Mesenchymal stem cell (in vitro differentiated cells and primary cell): Measurements from ENCODE around the gene MTHFD1L.
A peak's percentile ranks its signal among the peaks of the same experiment; 100 is the strongest.

Experiments
- DNase-seq: peaks from one replicate; pipeline ENCODE4 v3.0.0-alpha.2; 2013
- H2AFZ ChIP-seq: one replicate; pipeline ENCODE4 v1.6.1; 2013; ENCODE audit warnings: low read depth, mild to moderate bottlenecking, control low read depth, inconsistent platforms, low read length, moderate library complexity
- H2AK5ac ChIP-seq: 2 replicates; pipeline ENCODE4 v1.6.1; 2013; ENCODE audit warnings: low read length, moderate library complexity, mild to moderate bottlenecking, inconsistent platforms; ENCODE audit not compliant: severe bottlenecking
- H2BK120ac ChIP-seq: one replicate; pipeline ENCODE4 v1.6.1; 2013; ENCODE audit warnings: low read depth, mild to moderate bottlenecking, inconsistent platforms, low read length, moderate library complexity
- H2BK12ac ChIP-seq, 2 experiments: one replicate each; pipeline ENCODE4 v1.6.1; 2013; ENCODE audit warnings: inconsistent platforms in 2 of 2, low read length in 2 of 2, mild to moderate bottlenecking in 2 of 2, moderate library complexity in 2 of 2, control low read depth in 1 of 2
- H2BK15ac ChIP-seq: one replicate; pipeline ENCODE4 v1.6.1; 2013; ENCODE audit warnings: mild to moderate bottlenecking, low read depth, inconsistent platforms; ENCODE audit not compliant: poor library complexity, severe bottlenecking
- H2BK5ac ChIP-seq: 2 replicates; pipeline ENCODE4 v1.6.1; 2013; ENCODE audit warnings: low read depth, mild to moderate bottlenecking, low read length, control low read depth, inconsistent platforms; ENCODE audit not compliant: poor library complexity, severe bottlenecking
- H3K14ac ChIP-seq, 2 experiments: one replicate each; pipeline ENCODE4 v1.6.1; 2013; ENCODE audit warnings: inconsistent platforms in 2 of 2, low read length in 2 of 2, control low read depth in 1 of 2, mild to moderate bottlenecking in 1 of 2, moderate library complexity in 1 of 2
- H3K18ac ChIP-seq, 2 experiments: one replicate each; pipeline ENCODE4 v1.6.1; 2013; ENCODE audit warnings: inconsistent platforms in 2 of 2, low read length in 2 of 2, control low read depth in 1 of 2, low read depth in 1 of 2, mild to moderate bottlenecking in 1 of 2
- H3K23ac ChIP-seq, 2 experiments: one replicate each; pipeline ENCODE4 v1.6.1; 2013; ENCODE audit warnings: inconsistent platforms in 2 of 2, low read length in 2 of 2, mild to moderate bottlenecking in 2 of 2, moderate library complexity in 2 of 2, control low read depth in 1 of 2
- H3K27ac ChIP-seq: 2 replicates; pipeline ENCODE4 v1.5.1; 2013; ENCODE audit warnings: mild to moderate bottlenecking, moderate library complexity, low read length, control low read depth, inconsistent platforms; ENCODE audit not compliant: poor library complexity, severe bottlenecking
- H3K27me3 ChIP-seq, 2 experiments: 2 replicates each; pipeline versions ENCODE4 v1.6.1 to v1.7.0; 2013; ENCODE audit warnings: low read length in 2 of 2, mild to moderate bottlenecking in 2 of 2, moderate library complexity in 2 of 2, control low read depth in 1 of 2, inconsistent platforms in 1 of 2; ENCODE audit not compliant: control insufficient read depth in 1 of 2, insufficient read depth in 1 of 2
- H3K36me3 ChIP-seq, 2 experiments: 2 replicates each; pipeline versions ENCODE4 v1.6.1 to v1.7.0; 2013; ENCODE audit warnings: low read length in 2 of 2, control low read depth in 1 of 2, inconsistent platforms in 1 of 2, low read depth in 1 of 2, mild to moderate bottlenecking in 1 of 2; ENCODE audit not compliant: insufficient read depth in 2 of 2, control insufficient read depth in 1 of 2
- H3K4ac ChIP-seq, 2 experiments: one replicate each; pipeline ENCODE4 v1.6.1; 2013; ENCODE audit warnings: inconsistent platforms in 2 of 2, low read length in 2 of 2, mild to moderate bottlenecking in 2 of 2, moderate library complexity in 2 of 2, control low read depth in 1 of 2, low read depth in 1 of 2
- H3K4me1 ChIP-seq: 2 replicates; pipeline ENCODE4 v1.6.1; 2013; ENCODE audit warnings: low read depth, low read length, control low read depth; ENCODE audit not compliant: control insufficient read depth, insufficient read depth
- H3K4me2 ChIP-seq: 2 replicates; pipeline ENCODE4 v1.6.1; 2013; ENCODE audit warnings: low read length, mild to moderate bottlenecking, inconsistent platforms; ENCODE audit not compliant: poor library complexity, severe bottlenecking
- H3K4me3 ChIP-seq, 2 experiments: 2 replicates each; pipeline versions ENCODE4 v1.5.1 to v1.7.0; 2013; ENCODE audit warnings: low read length in 2 of 2, mild to moderate bottlenecking in 2 of 2, control low read depth in 1 of 2, low read depth in 1 of 2; ENCODE audit not compliant: insufficient read depth in 1 of 2
- H3K79me1 ChIP-seq: replicated peaks from 2 replicates; pipeline ENCODE4 v1.6.1; 2013; ENCODE audit warnings: mild to moderate bottlenecking, control low read depth, low read length, inconsistent platforms; ENCODE audit not compliant: poor library complexity, severe bottlenecking
- H3K9ac ChIP-seq: 2 replicates; pipeline ENCODE4 v1.7.0; 2013; ENCODE audit warnings: mild to moderate bottlenecking, low read length, moderate library complexity
- H3K9me3 ChIP-seq: 2 replicates; pipeline ENCODE4 v1.7.0; 2013; ENCODE audit warnings: mild to moderate bottlenecking, low read length; ENCODE audit not compliant: control insufficient read depth
- H4K8ac ChIP-seq: one replicate; pipeline ENCODE4 v1.6.1; 2013; ENCODE audit warnings: inconsistent platforms, mild to moderate bottlenecking, low read length, moderate library complexity
- H4K91ac ChIP-seq: one replicate; pipeline ENCODE4 v1.6.1; 2013; ENCODE audit warnings: mild to moderate bottlenecking, low read length, inconsistent platforms
- WGBS: methylation state at CpG from one replicate; pipeline ENCODE4 v1.1.7; 2013; ENCODE audit warnings: mixed read lengths; 5-methylcytosine and 5-hydroxymethylcytosine counted together

Gene MTHFD1L

DNA sequence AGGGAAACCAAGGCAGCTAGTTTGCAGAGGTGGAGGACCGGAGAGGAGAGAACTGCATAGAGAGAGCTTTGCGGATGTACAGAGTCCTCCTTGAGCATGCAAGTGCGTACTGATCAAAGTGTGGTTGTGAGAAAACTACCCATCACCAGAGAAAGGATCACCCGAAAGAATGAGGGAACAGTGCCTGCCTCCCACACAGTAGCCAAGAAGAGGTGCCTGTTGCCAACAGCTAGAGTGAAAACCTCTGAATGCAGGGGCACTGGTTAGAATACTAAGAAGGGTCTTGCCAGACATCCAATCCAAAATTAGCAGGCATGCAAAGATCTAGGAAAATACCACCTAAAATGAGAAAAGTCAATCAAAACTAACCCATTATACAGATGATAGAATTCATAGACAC, 207.6 kb downstream of the MTHFD1L start:
- WGBS: 90% methylated on average over 4 of the region's 4 CpGs
- no peaks in the 10 kb centered on the region for H3K27me3 ChIP-seq
- H4K8ac ChIP-seq: no peak overlapping the region
- H3K4ac ChIP-seq: no peak overlapping the region
- no peak overlapping the region for H2AFZ ChIP-seq
- no peak overlapping the region for H3K4me2 ChIP-seq
- no peak overlapping the region for H3K23ac ChIP-seq
- no peak overlapping the region for H2BK15ac ChIP-seq
- H3K4me1 ChIP-seq: peaks cover 8% of the 10 kb centered on the region
- H3K14ac ChIP-seq: peak overlapping the region in 1 of 2 experiments; percentile 41
- H3K79me1 ChIP-seq: peaks cover 11% of the 10 kb centered on the region
- H2BK12ac ChIP-seq: peak overlapping the region in 1 of 2 experiments; percentile 98
- H3K9me3 ChIP-seq: no peaks in the 10 kb centered on the region
- H3K4me3 ChIP-seq: no peak overlapping the region
- H4K91ac ChIP-seq: no peak overlapping the region
- H3K27ac ChIP-seq: no peak overlapping the region
- peak overlapping the region; percentile 42 for H2AK5ac ChIP-seq
- peaks cover 0 to 2% of the 10 kb centered on the region in 2 experiments for H3K36me3 ChIP-seq
- peak overlapping the region in 1 of 2 experiments; percentile 11 for H3K18ac ChIP-seq
- no peak overlapping the region for H3K9ac ChIP-seq
- no peak overlapping the region for H2BK5ac ChIP-seq
- H2BK120ac ChIP-seq: no peak overlapping the region
- no peak for DNase-seq

DNA sequence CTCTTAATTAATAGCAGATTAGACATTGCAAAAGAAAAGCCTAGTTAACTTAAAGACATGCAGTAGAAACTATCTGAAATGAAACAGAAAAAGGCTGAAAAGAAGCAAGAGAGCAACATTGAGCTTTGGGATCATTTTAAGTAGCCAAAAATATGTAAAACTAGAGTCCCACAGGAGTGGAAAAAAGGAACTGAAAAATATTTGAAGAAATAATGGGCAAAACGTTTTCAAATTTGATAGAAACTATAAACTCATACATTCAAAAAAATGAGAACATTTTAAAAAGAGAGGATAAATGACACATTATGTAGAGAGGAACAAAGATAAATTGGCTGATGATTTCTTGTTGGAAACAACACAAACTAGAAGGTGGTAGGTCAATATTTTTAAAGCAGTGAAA, 208.2 kb downstream of the MTHFD1L start:
- WGBS: no CpG with 5 or more reads among the region's 1 CpG
- no peak overlapping the region for H4K91ac ChIP-seq

DNA sequence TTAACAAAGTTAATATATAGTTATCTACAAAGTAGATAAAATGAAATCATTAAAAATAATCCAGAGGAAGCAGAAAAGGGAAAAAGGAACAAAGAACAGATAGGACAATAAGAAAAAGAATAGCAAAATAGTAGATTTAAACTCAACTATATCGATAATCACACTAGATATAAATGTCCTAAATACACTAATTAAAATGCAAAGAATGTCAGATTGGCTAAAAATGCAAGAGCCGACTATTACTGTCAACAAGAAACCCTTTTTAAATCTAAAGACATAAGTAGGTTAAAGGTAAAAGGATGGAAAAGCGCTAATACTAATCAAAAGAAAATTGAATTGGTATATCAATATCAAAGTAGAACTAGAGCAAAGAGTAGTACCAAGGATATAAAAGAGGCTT, 209.5 kb downstream of the MTHFD1L start:
- Histone ChIP-seq H3K18ac (no peak overlapping the region), H3K4ac (no peak overlapping the region), H3K36me3 (peaks cover 0 to 15% of the 10 kb centered on the region in 2 experiments), H2BK12ac (no peak overlapping the region), H3K4me1 (peaks cover 2% of the 10 kb centered on the region), H4K8ac (no peak overlapping the region), H2BK120ac (no peak overlapping the region), H3K27me3 (no peaks in the 10 kb centered on the region), H2BK5ac (no peak overlapping the region), H4K91ac (no peak overlapping the region), H2AFZ (no peak overlapping the region), H3K79me1 (peaks cover 10% of the 10 kb centered on the region), H3K23ac (no peak overlapping the region), H3K9me3 (no peaks in the 10 kb centered on the region), H3K4me3 (no peak overlapping the region), H3K4me2 (no peak overlapping the region), H2BK15ac (no peak overlapping the region), H2AK5ac (no peak overlapping the region), H3K27ac (no peak overlapping the region), H3K14ac (no peak overlapping the region), H3K9ac (no peak overlapping the region)
- WGBS: no CpG with 5 or more reads among the region's 3 CpGs
- no peak for DNase-seq

More for the DNA sequence above, 208.2 kb downstream of the MTHFD1L start:
- Histone ChIP-seq H2BK5ac (no peak overlapping the region), H3K4me2 (no peak overlapping the region), H3K4me3 (no peak overlapping the region), H3K79me1 (peaks cover 11% of the 10 kb centered on the region), H3K4ac (no peak overlapping the region), H2AFZ (no peak overlapping the region), H3K23ac (no peak overlapping the region), H3K18ac (no peak overlapping the region), H3K9ac (peak overlapping the region; percentile 19), H2BK12ac (no peak overlapping the region), H3K14ac (no peak overlapping the region), H2AK5ac (no peak overlapping the region), H2BK15ac (no peak overlapping the region), H3K4me1 (peaks cover 6% of the 10 kb centered on the region), H3K27me3 (no peaks in the 10 kb centered on the region), H3K36me3 (peaks cover 0 to 6% of the 10 kb centered on the region in 2 experiments), H3K9me3 (no peaks in the 10 kb centered on the region), H4K8ac (no peak overlapping the region), H2BK120ac (no peak overlapping the region), H3K27ac (no peak overlapping the region)
- DNase-seq: no peak

DNA sequence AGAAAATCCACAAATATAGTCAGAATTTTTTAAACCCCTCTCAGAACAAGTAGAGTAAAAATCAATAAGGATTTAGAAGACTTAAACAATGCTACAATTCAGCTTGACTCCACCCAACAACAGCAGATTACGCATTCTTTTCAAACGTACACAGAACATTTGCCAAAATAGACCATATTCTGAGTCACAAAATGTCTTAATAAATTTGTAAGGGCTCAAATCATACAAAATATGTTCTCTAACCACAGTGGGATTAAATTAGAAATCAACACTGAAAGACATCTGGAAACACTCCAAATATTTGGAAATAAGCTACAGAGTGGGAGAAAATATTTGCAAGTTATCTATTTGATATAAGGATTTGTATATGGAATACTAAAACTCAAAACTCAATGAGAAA, 210.0 kb downstream of the MTHFD1L start:
- H3K4me3 ChIP-seq: no peak overlapping the region
- H3K23ac ChIP-seq: no peak overlapping the region
- no peak overlapping the region for H4K91ac ChIP-seq
- no peak overlapping the region for H3K18ac ChIP-seq
- no peaks in the 10 kb centered on the region for H3K9me3 ChIP-seq
- no peak overlapping the region for H2BK12ac ChIP-seq
- peaks cover 3 to 15% of the 10 kb centered on the region in 2 experiments for H3K36me3 ChIP-seq
- no peak overlapping the region for H3K9ac ChIP-seq
- no peak overlapping the region for H3K4me2 ChIP-seq
- no peak overlapping the region for H2BK15ac ChIP-seq
- no peaks in the 10 kb centered on the region for H3K27me3 ChIP-seq
- H3K4me1 ChIP-seq: peaks cover 2% of the 10 kb centered on the region
- no peak overlapping the region for H2BK120ac ChIP-seq
- H3K79me1 ChIP-seq: peaks cover 14% of the 10 kb centered on the region
- no peak overlapping the region for H3K14ac ChIP-seq
- H2AFZ ChIP-seq: no peak overlapping the region
- WGBS: 78% methylated on average over 1 of the region's 2 CpGs
- H3K27ac ChIP-seq: no peak overlapping the region
- H2BK5ac ChIP-seq: no peak overlapping the region
- no peak overlapping the region for H2AK5ac ChIP-seq
- H4K8ac ChIP-seq: no peak overlapping the region
- no peak for DNase-seq
- H3K4ac ChIP-seq: no peak overlapping the region
